Liver (tissue), 3 donors: ENCODE results near the gene PPWD1.

ENCODE experiments used
- CTCF ChIP-seq: fragments of 150-350 bp; IDR thresholded peaks from 2 replicates; pipeline ENCODE4 v1.5.1; 2017; ENCODE audit warnings: improper control_type of control experiment, low read depth, low read length; ENCODE audit not compliant: missing input control
- GABPA ChIP-seq, 2 donors: IDR thresholded peaks in 1 of 2; conservative IDR thresholded peaks in 1 of 2; 2 replicates each; pipeline ENCODE4 v1.6.1; 2016; ENCODE audit warnings: antibody characterized with exemption in 2 of 2, mild to moderate bottlenecking in 1 of 2, moderate library complexity in 1 of 2
- REST ChIP-seq: IDR thresholded peaks from 2 replicates; pipeline ENCODE4 v1.6.1; 2016; ENCODE audit warnings: antibody characterized with exemption, mild to moderate bottlenecking
- RXRA ChIP-seq, 2 donors: IDR thresholded peaks; 2 replicates each; pipeline ENCODE4 v1.6.1; 2017 to 2018; ENCODE audit warnings: antibody characterized with exemption in 2 of 2, mild to moderate bottlenecking in 1 of 2
- ZBTB33 ChIP-seq: IDR thresholded peaks from 2 replicates; pipeline ENCODE4 v1.6.1; 2016; ENCODE audit warnings: antibody characterized with exemption
- donor health status: healthy.
- donor health status: healthy.

- no peak for TF ChIP-seq RXRA (IDR thresholded peaks at IDR 0.05)
- TF ChIP-seq CTCF, result no peak
- no peak for TF ChIP-seq REST
- TF ChIP-seq ZBTB33, result no peak
- TF ChIP-seq GABPA (IDR thresholded peaks at IDR 0.05 in 1 of 2, conservative IDR thresholded peaks at IDR 0.05 in 1 of 2), result no peak
Measured at GRCh38 chr5:65525726-65526125, 37.4 kb upstream of the PPWD1 start.
